Uterus (tissue), 2 donors: ENCODE measurements around the gene GDF7.

ENCODE experiments used
- CTCF ChIP-seq, 4 experiments: fragments of 200-600 bp in 2 of 4; fragments of 450-650 bp in 2 of 4; sonication (generic) in 2 of 4; IDR thresholded peaks; one replicate each; pipeline ENCODE4 v1.5.1; 2016 to 2019; ENCODE audit warnings: antibody characterized with exemption in 4 of 4, mild to moderate bottlenecking in 2 of 4, moderate library complexity in 1 of 4
- POLR2A ChIP-seq, 2 donors: fragments of 450-650 bp; IDR thresholded peaks; one replicate each; pipeline ENCODE4 v1.6.1; 2016; ENCODE audit warnings: antibody characterized with exemption in 2 of 2, mild to moderate bottlenecking in 1 of 2, moderate library complexity in 1 of 2

- no peak for TF ChIP-seq CTCF (IDR thresholded peaks at IDR 0.05)
- no peak for TF ChIP-seq POLR2A (IDR thresholded peaks at IDR 0.05)
These were observed 48.5 kb upstream of the GDF7 start for GRCh38 chr2:20618468-20618885.
